Mesodermal cell (in vitro differentiated cells): ENCODE data around the gene PHLDA1.
"Not testable (repeated sequence)": the region's sequence is repeated elsewhere in the genome, so short reads cannot be mapped to it uniquely, and the experiment has no call there.

Experiments used
- H3K27ac ChIP-seq: 2 replicates; pipeline ENCODE4 v1.7.0; 2013; ENCODE audit warnings: mild to moderate bottlenecking, low read depth, low read length, moderate library complexity; ENCODE audit not compliant: severe bottlenecking
- H3K36me3 ChIP-seq: 2 replicates; pipeline ENCODE4 v1.7.1; 2013; ENCODE audit warnings: mild to moderate bottlenecking, low read length, moderate library complexity; ENCODE audit not compliant: control insufficient read depth, insufficient read depth
- H3K4me1 ChIP-seq: one replicate; pipeline ENCODE4 v1.7.1; 2013; ENCODE audit warnings: mild to moderate bottlenecking, low read length; ENCODE audit not compliant: insufficient read depth, control insufficient read depth, poor library complexity, severe bottlenecking
- H3K4me3 ChIP-seq: 2 replicates; pipeline ENCODE4 v1.7.0; 2013; ENCODE audit warnings: low read length, control low read depth, mild to moderate bottlenecking; ENCODE audit not compliant: insufficient read depth, poor library complexity, severe bottlenecking; ENCODE audit errors: extremely low read depth
- H3K9me3 ChIP-seq: 2 replicates; pipeline ENCODE4 v1.7.1; 2013; ENCODE audit warnings: mild to moderate bottlenecking, low read length, moderate library complexity; ENCODE audit not compliant: control insufficient read depth
- WGBS, 2 experiments: methylation state at CpG; one replicate each; pipeline ENCODE4 v1.1.5; 2013; ENCODE audit warnings: missing lambda C conversion rate in 2 of 2; ENCODE audit not compliant: insufficient coverage in 2 of 2; 5-methylcytosine and 5-hydroxymethylcytosine counted together

The PHLDA1 gene

DNA sequence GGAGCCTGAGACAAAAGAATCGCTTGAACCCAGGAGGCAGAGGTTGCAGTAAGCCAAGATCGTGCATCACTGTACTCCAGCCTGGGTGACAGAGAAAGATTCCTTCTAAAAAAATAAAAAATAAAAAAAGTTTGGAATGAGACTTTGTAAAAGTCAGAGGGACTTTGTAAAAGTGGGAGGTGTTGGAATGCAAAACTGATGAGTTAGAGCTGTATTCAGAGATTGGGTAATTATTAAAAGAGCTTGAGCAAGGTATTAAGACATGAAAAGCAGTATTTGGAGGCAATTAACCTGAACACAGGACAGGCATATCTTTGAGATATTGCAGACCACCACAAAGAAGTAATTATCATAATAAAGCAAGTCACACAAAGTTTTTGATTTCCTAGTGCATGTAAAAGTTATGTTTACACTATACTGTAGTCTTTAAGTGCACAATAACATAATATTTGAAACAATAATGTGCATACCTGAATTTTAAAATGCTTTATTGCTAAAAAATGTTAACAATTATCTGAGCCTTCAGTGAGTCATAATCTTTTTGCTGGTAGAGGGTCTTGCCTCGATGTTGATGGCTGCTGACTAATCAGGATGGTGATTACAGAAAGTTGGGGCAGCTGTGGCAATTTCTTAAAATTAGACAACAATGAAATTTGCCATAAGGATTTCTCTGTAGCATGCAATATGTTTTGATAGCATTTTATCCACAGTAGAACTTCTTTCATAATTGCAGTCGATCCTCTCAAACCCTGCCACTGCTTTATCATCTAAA lies 33.1 kb downstream of the PHLDA1 start:
- Histone ChIP-seq H3K36me3 (no peaks in the 10 kb centered on the region), H3K4me1 (peaks cover 6% of the 10 kb centered on the region), H3K4me3 (no peak overlapping the region), H3K9me3 (no peaks in the 10 kb centered on the region), H3K27ac (no peak overlapping the region)
- WGBS, 2 experiments, result 92 to 100% methylated on average over 1 to 2 of the region's 4 CpGs

DNA sequence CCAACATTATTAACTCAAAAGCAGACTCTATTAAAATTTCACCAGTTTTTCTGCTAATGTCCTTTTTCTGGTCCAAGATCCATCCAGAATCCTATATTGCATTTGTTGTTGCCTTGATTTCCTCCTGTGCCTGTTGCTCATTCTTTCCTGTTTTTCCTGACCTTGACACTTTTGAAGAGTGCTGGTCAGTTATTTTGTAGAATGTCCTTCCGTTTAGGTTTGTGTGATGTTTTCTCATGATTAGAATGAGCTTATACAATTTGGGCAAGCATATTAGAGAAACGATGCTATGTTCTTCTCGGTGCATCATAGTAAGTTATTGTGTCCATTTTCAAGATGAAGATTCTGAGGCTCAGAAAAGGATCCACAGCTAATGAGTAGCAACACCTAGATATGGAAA lies 33.9 kb downstream of the PHLDA1 start:
- Histone ChIP-seq H3K9me3 (no peaks in the 10 kb centered on the region), H3K4me3 (no peak overlapping the region), H3K36me3 (no peaks in the 10 kb centered on the region), H3K4me1 (peaks cover 6% of the 10 kb centered on the region), H3K27ac (no peak overlapping the region)
- WGBS, 2 experiments, result 95 to 96% methylated on average over 3 of the region's 3 CpGs

DNA sequence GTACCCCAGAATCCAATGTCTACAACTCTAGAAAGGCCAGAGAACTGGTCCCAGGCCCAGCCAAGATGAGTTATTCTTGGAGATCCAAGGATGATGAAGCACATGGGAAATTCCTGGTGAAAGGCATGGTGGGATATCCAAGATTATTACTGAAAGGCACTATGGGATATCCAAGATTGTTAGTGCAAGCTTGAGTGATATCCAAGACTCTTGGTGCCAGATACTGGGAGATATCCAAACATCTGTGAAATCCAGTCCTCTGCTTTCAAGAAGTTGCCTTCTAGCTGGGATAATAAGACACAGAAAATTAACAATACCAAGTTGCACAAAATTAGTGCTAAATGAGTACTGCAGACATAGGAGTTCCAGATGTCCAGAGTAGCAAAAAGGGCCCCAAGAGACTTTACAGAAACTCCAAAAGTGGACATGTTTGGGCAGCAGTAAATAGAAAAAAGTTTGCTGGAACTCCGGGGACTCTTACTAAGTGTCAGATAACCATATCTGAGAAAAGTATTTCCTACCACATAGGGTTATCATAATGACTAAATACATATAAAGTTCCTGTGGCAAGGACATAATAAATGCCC lies 34.6 kb downstream of the PHLDA1 start:
- WGBS, 2 experiments, result no CpG with 5 or more reads among the region's 1 CpG
- Histone ChIP-seq H3K36me3 (no peaks in the 10 kb centered on the region), H3K27ac (no peak overlapping the region), H3K4me1 (peaks cover 6% of the 10 kb centered on the region), H3K9me3 (no peaks in the 10 kb centered on the region), H3K4me3 (no peak overlapping the region)

DNA sequence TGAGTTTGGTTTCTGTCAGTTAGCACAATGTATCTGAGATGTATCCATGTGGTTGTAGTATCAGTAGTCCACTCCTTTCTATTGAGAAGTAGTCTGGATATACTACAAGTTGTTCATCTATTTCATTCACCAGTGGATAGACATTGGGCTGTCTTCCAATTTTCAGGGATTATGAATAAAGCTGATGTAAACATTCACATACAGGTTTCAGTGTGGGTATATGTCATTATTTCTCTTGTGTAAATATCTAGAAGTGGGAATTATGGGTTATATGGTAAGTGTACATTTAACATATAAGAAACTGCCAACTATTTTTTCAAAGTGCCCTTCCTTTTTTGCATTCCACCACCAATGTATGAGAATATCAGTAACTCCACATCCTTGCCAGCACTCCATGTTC lies 35.9 kb downstream of the PHLDA1 start:
- Histone ChIP-seq H3K36me3 (no peaks in the 10 kb centered on the region), H3K4me1 (peaks cover 6% of the 10 kb centered on the region), H3K4me3 (no peak overlapping the region), H3K9me3 (no peaks in the 10 kb centered on the region), H3K27ac (no peak overlapping the region)

DNA sequence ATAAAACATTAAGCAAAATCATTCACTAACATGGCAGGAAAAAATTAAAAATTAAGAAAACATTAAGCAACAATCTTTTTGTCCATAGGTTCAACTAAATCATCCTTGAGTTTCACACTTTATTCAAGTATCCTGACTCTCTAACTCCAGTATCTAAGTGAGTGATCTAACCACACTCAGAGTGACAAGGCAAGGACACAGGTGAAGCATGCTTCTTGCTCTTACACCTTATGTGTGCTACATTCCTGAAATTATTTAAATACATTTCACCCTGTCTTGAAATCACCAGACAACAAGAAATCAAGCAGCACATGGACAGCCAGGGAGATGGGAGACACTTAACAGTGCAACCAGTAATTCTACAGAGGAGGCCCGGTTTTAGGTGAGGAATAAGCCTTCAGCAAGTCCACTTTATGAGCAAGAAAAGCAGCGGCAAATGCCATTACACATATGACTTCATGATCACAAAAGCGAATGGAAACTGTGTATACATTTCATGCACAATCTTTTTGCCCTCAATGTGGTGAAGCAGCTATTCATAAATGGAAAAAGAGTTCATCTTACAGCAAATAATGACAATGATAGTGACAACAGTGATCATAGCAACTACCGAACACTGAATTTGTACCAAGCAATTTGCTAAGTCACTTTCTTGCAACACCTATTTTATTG lies 37.4 kb downstream of the PHLDA1 start:
- no peak overlapping the region for H3K27ac ChIP-seq
- no peaks in the 10 kb centered on the region for H3K36me3 ChIP-seq
- no peaks in the 10 kb centered on the region for H3K9me3 ChIP-seq
- no peak overlapping the region for H3K4me3 ChIP-seq
- peaks cover 6% of the 10 kb centered on the region for H3K4me1 ChIP-seq
- WGBS, 2 experiments, result 85 to 92% methylated on average over 3 to 4 of the region's 4 CpGs

DNA sequence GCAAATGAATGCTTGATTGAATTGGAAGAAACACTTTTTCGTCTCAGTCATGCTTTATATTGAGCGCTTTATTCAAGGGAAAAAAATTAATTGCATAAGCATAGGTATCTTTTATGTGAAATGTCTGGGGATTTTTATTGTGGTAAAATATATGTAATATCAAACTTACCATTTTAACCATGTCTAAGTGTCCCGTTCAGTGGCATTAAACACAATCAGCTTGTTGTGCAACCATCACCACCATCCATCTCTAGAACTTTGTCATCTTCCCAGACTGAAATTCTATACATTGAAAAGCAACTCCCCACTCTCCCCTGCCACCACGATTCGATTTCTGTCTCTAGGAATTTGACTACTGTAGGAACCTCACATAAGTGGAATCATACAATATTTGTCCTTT lies 39.8 kb downstream of the PHLDA1 start:
- Histone ChIP-seq H3K27ac (no peak overlapping the region), H3K9me3 (no peaks in the 10 kb centered on the region), H3K36me3 (no peaks in the 10 kb centered on the region), H3K4me1 (peaks cover 6% of the 10 kb centered on the region), H3K4me3 (no peak overlapping the region)
- 87 to 100% methylated on average over 3 of the region's 5 CpGs for WGBS, 2 experiments

DNA sequence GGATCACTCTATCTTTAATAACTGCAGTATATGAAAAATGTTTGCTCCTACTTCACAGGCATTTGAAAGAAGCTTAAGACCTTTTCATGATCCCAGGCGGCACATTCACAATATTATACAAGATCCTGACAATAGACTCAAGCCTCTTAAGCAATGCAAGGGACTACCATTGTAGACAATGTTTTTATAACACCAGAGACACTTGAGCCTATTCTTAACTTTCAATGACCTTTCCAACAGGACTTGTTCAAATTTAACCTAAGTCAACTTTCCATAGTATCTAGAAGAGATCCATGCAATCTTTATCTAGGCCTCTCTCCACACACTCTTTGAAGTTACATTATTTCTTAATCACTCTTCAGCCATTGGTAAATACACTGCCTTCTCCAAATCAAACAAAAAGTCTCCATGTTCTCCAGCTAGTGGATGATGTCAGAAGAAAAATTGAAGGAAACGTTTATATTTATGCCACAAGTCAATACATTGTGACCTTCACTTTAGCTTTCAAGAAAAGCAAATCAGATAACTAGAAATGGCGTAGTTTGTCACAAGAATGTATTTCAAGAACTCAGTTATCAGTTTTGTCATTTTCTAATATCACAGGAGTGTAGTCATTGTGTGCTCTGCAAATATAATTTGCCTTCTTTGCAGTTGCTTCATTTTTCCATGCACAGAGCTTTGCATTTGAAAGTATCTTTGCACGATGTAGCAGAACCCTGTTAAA lies 41.2 kb downstream of the PHLDA1 start:
- WGBS, 2 experiments, result 93 to 100% methylated on average over 2 to 4 of the region's 4 CpGs
- Histone ChIP-seq H3K4me3 (no peak overlapping the region), H3K36me3 (no peaks in the 10 kb centered on the region), H3K27ac (no peak overlapping the region), H3K4me1 (peaks cover 12% of the 10 kb centered on the region), H3K9me3 (no peaks in the 10 kb centered on the region)

DNA sequence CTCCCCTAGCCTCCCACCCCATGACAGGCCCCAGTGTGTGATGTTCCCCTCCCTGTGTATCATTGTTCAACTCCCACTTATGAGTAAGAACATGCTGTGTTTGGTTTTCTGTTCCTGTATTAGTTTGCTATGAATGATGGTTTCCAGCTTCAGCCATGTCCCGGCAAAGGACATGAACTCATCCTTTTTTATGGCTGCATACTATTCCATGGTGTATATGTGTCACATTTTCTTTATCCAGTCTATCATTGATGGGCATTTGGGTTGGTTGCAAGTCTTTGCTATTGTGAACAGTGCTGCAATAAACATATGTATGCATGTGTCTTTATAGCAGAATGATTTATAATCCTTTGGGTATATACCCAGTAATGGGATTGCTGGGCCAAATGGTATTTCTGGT lies 43.9 kb downstream of the PHLDA1 start:
- H3K4me3 ChIP-seq, H3K27ac ChIP-seq, H3K36me3 ChIP-seq, H3K9me3 ChIP-seq, H3K4me1 ChIP-seq: not testable (repeated sequence)
- 80% methylated on average over 1 of the region's 1 CpG; no CpG with 5 or more reads in 1 of the 2 experiments for WGBS, 2 experiments

DNA sequence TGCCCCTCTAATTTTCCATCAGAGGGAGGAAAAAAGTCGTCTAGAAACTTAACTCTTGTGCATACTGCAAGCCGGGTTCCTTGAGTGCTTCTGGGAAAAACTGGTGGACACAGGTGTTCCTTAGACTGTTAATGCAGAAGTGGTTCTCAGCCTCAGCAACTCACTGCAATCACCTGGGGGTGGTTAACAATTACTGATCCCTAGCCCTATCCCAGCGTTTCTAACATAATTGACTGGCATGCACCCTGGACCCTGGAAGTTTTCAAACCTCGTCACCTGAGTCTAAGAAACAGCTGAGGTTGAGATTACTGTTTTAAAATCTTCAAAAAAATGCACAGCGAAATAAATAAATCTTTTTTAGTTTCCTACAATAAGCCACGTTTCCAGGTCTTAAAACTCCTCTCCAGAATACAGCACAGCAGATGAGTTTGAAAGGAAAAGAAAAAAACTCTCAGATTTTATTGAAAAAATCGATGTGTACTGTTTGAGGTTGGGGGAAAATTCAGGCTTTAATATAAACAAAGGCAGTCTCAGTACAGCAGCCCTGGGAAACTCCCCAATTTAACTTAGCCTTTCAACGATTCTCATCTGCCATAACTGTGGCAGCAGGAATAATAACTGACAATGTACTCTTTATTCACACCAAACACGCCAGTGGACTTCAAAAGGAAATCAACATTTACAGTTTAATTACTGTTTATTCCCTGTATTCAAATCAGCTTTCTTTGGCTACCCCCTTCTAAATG lies 45.4 kb downstream of the PHLDA1 start:
- peaks cover 6% of the 10 kb centered on the region for H3K4me1 ChIP-seq
- peak overlapping the region; percentile 13 for H3K27ac ChIP-seq
- WGBS, 2 experiments, result 72 to 79% methylated on average over 5 to 6 of the region's 9 CpGs
- H3K4me3 ChIP-seq, result no peak overlapping the region
- H3K9me3 ChIP-seq, result no peaks in the 10 kb centered on the region
- no peaks in the 10 kb centered on the region for H3K36me3 ChIP-seq

DNA sequence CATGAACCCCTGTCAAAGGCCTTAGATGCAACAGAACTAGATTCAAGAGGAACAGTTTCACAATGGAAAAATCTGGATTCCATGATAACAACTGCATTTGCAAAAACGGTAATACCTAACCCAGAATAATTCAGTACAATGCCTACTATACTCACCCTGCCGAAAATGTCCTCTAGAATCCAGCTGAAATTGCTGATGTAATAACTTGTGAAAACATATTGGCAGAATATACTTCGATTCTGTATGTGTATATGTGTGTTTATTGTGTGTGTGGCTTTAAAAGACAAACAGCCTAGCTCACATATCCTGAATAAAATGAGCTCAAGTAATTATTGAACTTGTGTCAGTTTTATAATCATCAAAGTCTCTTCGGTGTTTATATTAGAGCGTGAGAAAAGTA lies 46.0 kb downstream of the PHLDA1 start:
- H3K4me1 ChIP-seq, result peaks cover 6% of the 10 kb centered on the region
- H3K36me3 ChIP-seq, result no peaks in the 10 kb centered on the region
- H3K4me3 ChIP-seq, result no peak overlapping the region
- H3K27ac ChIP-seq, result no peak overlapping the region
- WGBS, 2 experiments, result 80% methylated on average over 1 of the region's 5 CpGs; no CpG with 5 or more reads in 1 of the 2 experiments
- no peaks in the 10 kb centered on the region for H3K9me3 ChIP-seq
